Neural progenitor cell (in vitro differentiated cells): ENCODE data around the gene KCNQ1. TPM values are rescaled to one million over a fixed set of nuclear protein-coding genes. Genes with fewer than 3 reads are reported as not detected.

Source experiments
- DNase-seq: peaks from one replicate; pipeline ENCODE4 v3.0.0-alpha.2; 2016; ENCODE audit warnings: low spot score
- H2AFZ ChIP-seq: fragments of 200-600 bp; sonication (generic); replicated peaks from 2 replicates; pipeline ENCODE4 v1.6.1; 2016; ENCODE audit warnings: antibody characterized with exemption
- H3F3A ChIP-seq: fragments of 200-600 bp; sonication (generic); 2 replicates; pipeline ENCODE4 v1.6.1; 2016; ENCODE audit warnings: antibody characterized with exemption, low read depth
- H3K27ac ChIP-seq: fragments of 200-600 bp; sonication (generic); 2 replicates; pipeline ENCODE4 v1.5.1; 2016; ENCODE audit warnings: mild to moderate bottlenecking
- H3K27me3 ChIP-seq: fragments of 200-600 bp; sonication (generic); 2 replicates; pipeline ENCODE4 v1.6.1; 2016; ENCODE audit warnings: mild to moderate bottlenecking, moderate library complexity
- H3K36me3 ChIP-seq: fragments of 200-600 bp; sonication (generic); 2 replicates; pipeline ENCODE4 v1.5.1; 2016
- H3K4me1 ChIP-seq: fragments of 200-600 bp; sonication (generic); 2 replicates; pipeline ENCODE4 v1.6.1; 2016; ENCODE audit warnings: mixed run types
- H3K4me2 ChIP-seq: fragments of 200-600 bp; sonication (generic); 2 replicates; pipeline ENCODE4 v1.6.1; 2016
- H3K4me3 ChIP-seq: fragments of 200-600 bp; sonication (generic); 2 replicates; pipeline ENCODE4 v1.5.1; 2016
- H3K79me2 ChIP-seq: fragments of 200-600 bp; sonication (generic); 2 replicates; pipeline ENCODE4 v1.6.1; 2016; ENCODE audit warnings: low read depth
- H3K9ac ChIP-seq: fragments of 200-600 bp; sonication (generic); 2 replicates; pipeline ENCODE4 v1.6.1; 2016
- H3K9me3 ChIP-seq: fragments of 200-600 bp; sonication (generic); 2 replicates; pipeline ENCODE4 v1.5.1; 2016; ENCODE audit warnings: low read depth
- H4K20me1 ChIP-seq: fragments of 200-600 bp; sonication (generic); 2 replicates; pipeline ENCODE4 v1.6.1; 2016; ENCODE audit warnings: low read depth
- H3K27ac Mint-ChIP-seq: 3 replicates; pipeline ENCODE4 v1.8.0; 2021; ENCODE audit warnings: mixed read lengths
- H3K27me3 Mint-ChIP-seq: 2 replicates; pipeline ENCODE4 v1.8.0; 2022; ENCODE audit warnings: low read depth, mild to moderate bottlenecking, inconsistent platforms, moderate library complexity, mixed read lengths; ENCODE audit not compliant: insufficient read depth
- H3K36me3 Mint-ChIP-seq: 3 replicates; pipeline ENCODE4 v1.8.0; 2021; ENCODE audit warnings: mixed read lengths
- H3K4me1 Mint-ChIP-seq: 3 replicates; pipeline ENCODE4 v1.8.0; 2021; ENCODE audit warnings: mixed read lengths
- H3K4me3 Mint-ChIP-seq: 3 replicates; pipeline ENCODE4 v1.8.0; 2021; ENCODE audit warnings: mild to moderate bottlenecking, moderate library complexity, mixed read lengths
- H3K9me3 Mint-ChIP-seq: 3 replicates; pipeline ENCODE4 v1.8.0; 2020; ENCODE audit warnings: mixed read lengths
- CTCF ChIP-seq: fragments of 200-600 bp; sonication (generic); IDR thresholded peaks from 2 replicates; pipeline ENCODE4 v1.5.1; 2017; ENCODE audit warnings: antibody characterized with exemption, mild to moderate bottlenecking
- EZH2 ChIP-seq: fragments of 200-600 bp; sonication (generic); IDR thresholded peaks from 2 replicates; pipeline ENCODE4 v1.6.1; 2017; ENCODE audit warnings: antibody characterized with exemption, mild to moderate bottlenecking, moderate library complexity
- EZH2phosphoT487 ChIP-seq: fragments of 200-600 bp; sonication (generic); IDR thresholded peaks from 2 replicates; pipeline ENCODE4 v1.6.1; 2017; ENCODE audit warnings: antibody characterized with exemption
- total RNA-seq: library from RNA; depleted of rRNA; stranded (reverse); fragments of >200 nt; gene quantifications from 2 replicates; pipeline ENCODE4 v1.2.3, GENCODE V29; 2015; ENCODE audit warnings: low replicate concordance

Gene KCNQ1
- total RNA-seq, 1 donor from 2014 or later: 0.11 TPM

GRCh38 chr11:2512431-2513407, 67.9 kb downstream of the KCNQ1 start:
- Histone ChIP-seq H4K20me1 (no peaks in the 10 kb centered on the region), H3F3A (no peaks in the 10 kb centered on the region), H3K4me2 (no peak overlapping the region), H3K27ac (no peak overlapping the region), H3K9ac (no peak overlapping the region), H3K9me3 (no peaks in the 10 kb centered on the region), H3K36me3 (no peaks in the 10 kb centered on the region), H3K4me1 (no peaks in the 10 kb centered on the region), H3K79me2 (no peaks in the 10 kb centered on the region), H3K27me3 (peaks cover 48% of the 10 kb centered on the region), H3K4me3 (no peak overlapping the region), H2AFZ (no peak overlapping the region)
- no peak overlapping the region for H3K4me3 Mint-ChIP-seq
- H3K9me3 Mint-ChIP-seq: no peaks in the 10 kb centered on the region
- DNase-seq: no peak
- no peaks in the 10 kb centered on the region for H3K36me3 Mint-ChIP-seq
- peaks cover 4% of the 10 kb centered on the region for H3K27me3 Mint-ChIP-seq
- H3K4me1 Mint-ChIP-seq: no peaks in the 10 kb centered on the region
- H3K27ac Mint-ChIP-seq: no peak overlapping the region
- TF ChIP-seq EZH2 (no peak), EZH2phosphoT487 (no peak), CTCF (no peak)

GRCh38 chr11:2513441-2513840, 68.6 kb downstream of the KCNQ1 start:
- H2AFZ ChIP-seq: no peak overlapping the region
- no peak overlapping the region for H3K27ac ChIP-seq
- no peaks in the 10 kb centered on the region for H3K79me2 ChIP-seq
- no peaks in the 10 kb centered on the region for H4K20me1 ChIP-seq
- Mint-ChIP-seq H3K4me1 (no peaks in the 10 kb centered on the region), H3K9me3 (no peaks in the 10 kb centered on the region), H3K4me3 (no peak overlapping the region), H3K36me3 (no peaks in the 10 kb centered on the region), H3K27ac (no peak overlapping the region), H3K27me3 (peaks cover 4% of the 10 kb centered on the region)
- no peaks in the 10 kb centered on the region for H3K9me3 ChIP-seq
- no peak overlapping the region for H3K4me3 ChIP-seq
- DNase-seq: no peak
- TF ChIP-seq EZH2phosphoT487 (no peak), CTCF (no peak), EZH2 (no peak)
- no peaks in the 10 kb centered on the region for H3K36me3 ChIP-seq
- no peak overlapping the region for H3K4me2 ChIP-seq
- no peak overlapping the region for H3K9ac ChIP-seq
- peaks cover 46% of the 10 kb centered on the region for H3K27me3 ChIP-seq
- no peaks in the 10 kb centered on the region for H3K4me1 ChIP-seq
- H3F3A ChIP-seq: no peaks in the 10 kb centered on the region

- no peaks in the 10 kb centered on the region for H3K9me3 ChIP-seq
- Mint-ChIP-seq H3K27me3 (peaks cover 3% of the 10 kb centered on the region), H3K4me1 (peaks cover under 1% of the 10 kb centered on the region), H3K4me3 (no peak overlapping the region), H3K27ac (no peak overlapping the region), H3K36me3 (no peaks in the 10 kb centered on the region), H3K9me3 (no peaks in the 10 kb centered on the region)
- H3F3A ChIP-seq: no peaks in the 10 kb centered on the region
- H3K27ac ChIP-seq: no peak overlapping the region
- no peaks in the 10 kb centered on the region for H4K20me1 ChIP-seq
- no peak overlapping the region for H3K4me2 ChIP-seq
- H3K79me2 ChIP-seq: no peaks in the 10 kb centered on the region
- H3K36me3 ChIP-seq: no peaks in the 10 kb centered on the region
- no peak overlapping the region for H2AFZ ChIP-seq
- H3K4me3 ChIP-seq: no peak overlapping the region
- DNase-seq: no peak
- no peaks in the 10 kb centered on the region for H3K4me1 ChIP-seq
- peaks cover 36% of the 10 kb centered on the region for H3K27me3 ChIP-seq
- no peak overlapping the region for H3K9ac ChIP-seq
- no peak for TF ChIP-seq CTCF
- TF ChIP-seq EZH2phosphoT487: no peak
- TF ChIP-seq EZH2: no peak
Observed at GRCh38 chr11:2515401-2516275, 70.8 kb downstream of the KCNQ1 start.
